ENCODE measurements around the gene EIF3F. TPM values are rescaled to one million over a fixed set of nuclear protein-coding genes. Genes with fewer than 3 reads are reported as not detected.

The EIF3F gene
- polyA plus RNA-seq (ENCODE audit: insufficient read length in 4 of 4) = 100 to 1,000 TPM; 283 to 343 (median 321) TPM

GRCh38 chr11:7986768-7987559, at the start of gene EIF3F:
Gene EIF3F, plus strand, starts transcription at chr11:7987337. Its CDS starts 16 bp downstream, at chr11:7987353.
- peak; percentile 96 to 99 (median 98) for DNase-seq (ENCODE audit: low read depth in 4 of 4, low spot score in 3 of 4)

- DNase-seq (ENCODE audit: low read depth in 4 of 4, low spot score in 3 of 4) = no peak
Observed at GRCh38 chr11:7941146-7941545, 46.0 kb upstream of the EIF3F start.

GRCh38 chr11:7941608-7942007, 45.5 kb upstream of the EIF3F start, which contains the start of gene OR10A3:
Gene OR10A3, minus strand, starts transcription at chr11:7941708. Its CDS starts 2,188 bp downstream, at chr11:7939520.
- no peak for DNase-seq (ENCODE audit: low read depth in 4 of 4, low spot score in 3 of 4)

- DNase-seq (ENCODE audit: low read depth in 4 of 4, low spot score in 3 of 4) = no peak
Observed at GRCh38 chr11:7944123-7944522, 43.0 kb upstream of the EIF3F start.

- DNase-seq (ENCODE audit: low read depth in 4 of 4, low spot score in 3 of 4) = no peak
Observed at GRCh38 chr11:7949934-7950333, 37.2 kb upstream of the EIF3F start.

- no peak for DNase-seq (ENCODE audit: low read depth in 4 of 4, low spot score in 3 of 4)
Observed at GRCh38 chr11:7955191-7955590, 31.9 kb upstream of the EIF3F start.

GRCh38 chr11:7964261-7964660, 22.9 kb upstream of the EIF3F start:
- no peak for DNase-seq (ENCODE audit: low read depth in 4 of 4, low spot score in 3 of 4)

GRCh38 chr11:7964873-7965272, 22.3 kb upstream of the EIF3F start:
- no peak for DNase-seq (ENCODE audit: low read depth in 4 of 4, low spot score in 3 of 4)

GRCh38 chr11:7965386-7965785, 21.8 kb upstream of the EIF3F start, which contains the start of gene NLRP10:
Gene NLRP10, minus strand, starts transcription at chr11:7965447. Its CDS starts 1,952 bp downstream, at chr11:7963495.
- no peak for DNase-seq (ENCODE audit: low read depth in 4 of 4, low spot score in 3 of 4)

- no peak for DNase-seq (ENCODE audit: low read depth in 4 of 4, low spot score in 3 of 4)
Observed at GRCh38 chr11:7967097-7967496, 20.0 kb upstream of the EIF3F start.

- DNase-seq (ENCODE audit: low read depth in 4 of 4, low spot score in 3 of 4) = no peak
Observed at GRCh38 chr11:7967826-7968225, 19.3 kb upstream of the EIF3F start.

- no peak for DNase-seq (ENCODE audit: low read depth in 4 of 4, low spot score in 3 of 4)
Observed at GRCh38 chr11:7968686-7969085, 18.5 kb upstream of the EIF3F start.

- DNase-seq (ENCODE audit: low read depth in 4 of 4, low spot score in 3 of 4) = no peak
Observed at GRCh38 chr11:7969756-7970646, 17.1 kb upstream of the EIF3F start.

- no peak for DNase-seq (ENCODE audit: low read depth in 4 of 4, low spot score in 3 of 4)
Observed at GRCh38 chr11:7971846-7972245, 15.3 kb upstream of the EIF3F start.

- no peak for DNase-seq (ENCODE audit: low read depth in 4 of 4, low spot score in 3 of 4)
Observed at GRCh38 chr11:7973011-7973410, 14.1 kb upstream of the EIF3F start.

- DNase-seq (ENCODE audit: low read depth in 4 of 4, low spot score in 3 of 4) = no peak
Observed at GRCh38 chr11:7974668-7975067, 12.5 kb upstream of the EIF3F start.

- DNase-seq (ENCODE audit: low read depth in 4 of 4, low spot score in 3 of 4) = no peak
Observed at GRCh38 chr11:7977232-7977917, 9.8 kb upstream of the EIF3F start.

- no peak for DNase-seq (ENCODE audit: low read depth in 4 of 4, low spot score in 3 of 4)
Observed at GRCh38 chr11:7981619-7982157, 5.4 kb upstream of the EIF3F start.

GRCh38 chr11:7982582-7983119, 4.5 kb upstream of the EIF3F start:
- no peak for DNase-seq (ENCODE audit: low read depth in 4 of 4, low spot score in 3 of 4)
